Ishikawa (cell line): ENCODE results near the gene TTC31.

ENCODE experiments used
- EGR1 ChIP-seq: IDR thresholded peaks from 2 replicates; pipeline ENCODE4 v1.6.1; 2012
- MAX ChIP-seq: IDR thresholded peaks from 2 replicates; pipeline ENCODE4 v1.6.1; 2012
- REST ChIP-seq: IDR thresholded peaks from 2 replicates; pipeline ENCODE4 v1.6.1; 2012; ENCODE audit warnings: low read depth, mild to moderate bottlenecking

GRCh38 chr2:74530239-74531187 lies 47.6 kb downstream of the TTC31 start:
- TF ChIP-seq REST (no peak), MAX (peak; percentile 81), EGR1 (no peak)
